ENCODE measurements around the gene PDS5B. TPM values are rescaled to one million over a fixed set of nuclear protein-coding genes. Genes with fewer than 3 reads are reported as not detected.
A peak's percentile ranks its signal among the peaks of the same experiment; 100 is the strongest.

PDS5B gene
- total RNA-seq, 1 donor from 2014 or later, result 49.6 TPM

DNA sequence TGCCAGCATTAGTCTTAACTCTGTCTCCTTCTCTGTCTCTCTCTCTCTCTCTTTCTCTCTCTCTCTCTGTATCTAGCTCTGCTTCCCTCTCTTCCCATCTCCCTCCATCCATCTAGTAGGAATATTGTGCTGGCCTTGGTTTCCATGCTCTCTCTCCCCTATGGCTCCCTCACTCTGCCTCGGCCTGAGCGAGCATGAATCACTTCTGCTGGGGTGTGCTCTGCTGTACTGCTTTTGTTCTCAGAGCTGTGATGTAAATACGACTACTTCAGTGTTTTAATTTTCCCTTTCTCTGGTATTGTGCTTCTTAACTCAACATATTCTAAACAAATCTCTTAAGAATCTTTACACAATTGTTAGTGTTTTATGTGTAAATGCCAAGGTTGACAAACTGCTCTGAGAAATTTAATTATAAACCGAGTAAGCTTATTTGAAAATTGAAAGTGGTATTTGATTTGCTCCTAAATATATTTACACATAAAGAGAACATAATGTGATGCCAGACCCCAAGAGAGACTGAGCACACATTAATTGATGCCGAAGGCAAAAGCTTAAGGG lies 218.5 kb downstream of the PDS5B start:
- H3K36me3 ChIP-seq, result no peaks in the 10 kb centered on the region
- H3K27ac ChIP-seq, result no peak overlapping the region
- ATAC-seq (no peak), DNase-seq (no peak)
- H3K4me1 ChIP-seq, result no peaks in the 10 kb centered on the region
- TF ChIP-seq, protein P1, sequence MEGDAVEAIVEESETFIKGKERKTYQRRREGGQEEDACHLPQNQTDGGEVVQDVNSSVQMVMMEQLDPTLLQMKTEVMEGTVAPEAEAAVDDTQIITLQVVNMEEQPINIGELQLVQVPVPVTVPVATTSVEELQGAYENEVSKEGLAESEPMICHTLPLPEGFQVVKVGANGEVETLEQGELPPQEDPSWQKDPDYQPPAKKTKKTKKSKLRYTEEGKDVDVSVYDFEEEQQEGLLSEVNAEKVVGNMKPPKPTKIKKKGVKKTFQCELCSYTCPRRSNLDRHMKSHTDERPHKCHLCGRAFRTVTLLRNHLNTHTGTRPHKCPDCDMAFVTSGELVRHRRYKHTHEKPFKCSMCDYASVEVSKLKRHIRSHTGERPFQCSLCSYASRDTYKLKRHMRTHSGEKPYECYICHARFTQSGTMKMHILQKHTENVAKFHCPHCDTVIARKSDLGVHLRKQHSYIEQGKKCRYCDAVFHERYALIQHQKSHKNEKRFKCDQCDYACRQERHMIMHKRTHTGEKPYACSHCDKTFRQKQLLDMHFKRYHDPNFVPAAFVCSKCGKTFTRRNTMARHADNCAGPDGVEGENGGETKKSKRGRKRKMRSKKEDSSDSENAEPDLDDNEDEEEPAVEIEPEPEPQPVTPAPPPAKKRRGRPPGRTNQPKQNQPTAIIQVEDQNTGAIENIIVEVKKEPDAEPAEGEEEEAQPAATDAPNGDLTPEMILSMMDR (IDR thresholded peaks at IDR 0.05), result no peak
- intact Hi-C loops (cut with DNase I), result no loop called here
- no peaks in the 10 kb centered on the region for H3K27me3 ChIP-seq
- no peaks in the 10 kb centered on the region for H3K9me3 ChIP-seq
- no peak overlapping the region for H3K4me3 ChIP-seq

DNA sequence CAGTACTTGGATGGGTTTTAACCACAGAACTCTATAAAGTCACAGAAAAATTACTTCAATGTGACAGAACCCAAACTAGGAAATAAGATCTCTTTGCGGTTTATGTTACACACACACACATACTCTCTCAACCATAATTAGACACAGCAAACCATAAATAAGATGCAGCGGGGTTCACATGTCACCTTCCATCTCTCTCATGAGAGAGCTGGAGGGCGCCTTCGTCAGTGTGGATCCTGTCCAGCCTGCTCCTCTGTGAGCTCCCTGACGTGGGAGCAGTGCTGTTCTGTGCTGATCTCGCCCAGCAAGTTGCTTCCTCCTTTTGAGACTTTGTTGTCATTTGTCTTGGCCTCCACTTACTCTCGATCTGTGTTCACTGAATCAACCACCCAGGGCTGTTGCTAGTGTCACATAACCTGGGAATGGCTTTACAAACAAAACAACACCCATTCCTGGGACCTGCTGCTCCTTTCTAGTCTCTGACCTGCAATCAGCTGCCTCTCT lies 225.1 kb downstream of the PDS5B start:
- Histone ChIP-seq H3K4me1 (no peaks in the 10 kb centered on the region), H3K9me3 (no peaks in the 10 kb centered on the region), H3K27me3 (no peaks in the 10 kb centered on the region), H3K4me3 (no peak overlapping the region), H3K27ac (no peak overlapping the region), H3K36me3 (no peaks in the 10 kb centered on the region)
- TF ChIP-seq, protein P1 (IDR thresholded peaks at IDR 0.05), result no peak
- DNase-seq (no peak), ATAC-seq (peak; percentile 57)
- intact Hi-C loops (cut with DNase I), result no loop called here

- Histone ChIP-seq H3K36me3 (no peaks in the 10 kb centered on the region), H3K4me3 (no peak overlapping the region), H3K27me3 (no peaks in the 10 kb centered on the region), H3K4me1 (no peaks in the 10 kb centered on the region), H3K27ac (no peak overlapping the region), H3K9me3 (no peaks in the 10 kb centered on the region)
- TF ChIP-seq, protein P1 (IDR thresholded peaks at IDR 0.05), result no peak
- intact Hi-C loops (cut with DNase I), result no loop called here
- no peak for ATAC-seq
- no peak for DNase-seq
These were observed 235.0 kb downstream of the PDS5B start for GRCh38 chr13:32821149-32821688.

DNA sequence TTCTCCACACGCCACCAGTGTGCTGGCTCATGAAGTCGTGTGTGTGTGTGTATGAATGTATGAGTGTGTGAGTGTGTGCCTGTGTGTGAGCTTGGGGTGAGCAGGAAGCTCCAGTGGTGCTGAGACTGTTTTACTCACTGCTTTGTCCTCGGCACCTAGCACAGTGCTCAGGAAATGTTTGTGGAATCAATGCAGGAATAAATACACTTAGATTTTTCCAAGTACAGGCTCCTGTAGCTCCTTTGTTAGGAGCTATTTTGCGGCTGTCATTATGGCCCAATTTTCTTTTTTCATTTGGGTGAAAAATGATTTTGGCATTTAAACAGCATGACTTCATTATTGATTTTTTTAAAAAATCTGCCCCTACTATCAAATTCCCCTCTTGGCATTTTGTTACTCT lies 236.5 kb downstream of the PDS5B start:
- ATAC-seq (no peak), DNase-seq (no peak)
- no peaks in the 10 kb centered on the region for H3K9me3 ChIP-seq
- intact Hi-C loops (cut with DNase I), result no loop called here
- no peaks in the 10 kb centered on the region for H3K4me1 ChIP-seq
- H3K27ac ChIP-seq, result no peak overlapping the region
- no peaks in the 10 kb centered on the region for H3K27me3 ChIP-seq
- TF ChIP-seq, protein P1 (IDR thresholded peaks at IDR 0.05), result no peak
- H3K4me3 ChIP-seq, result no peak overlapping the region
- H3K36me3 ChIP-seq, result no peaks in the 10 kb centered on the region

- no peak for DNase-seq
- TF ChIP-seq, protein P1 (IDR thresholded peaks at IDR 0.05), result no peak
- Histone ChIP-seq H3K4me1 (no peaks in the 10 kb centered on the region), H3K36me3 (no peaks in the 10 kb centered on the region), H3K4me3 (no peak overlapping the region), H3K27ac (no peak overlapping the region), H3K9me3 (no peaks in the 10 kb centered on the region), H3K27me3 (no peaks in the 10 kb centered on the region)
- no peak for ATAC-seq
- intact Hi-C loops (cut with DNase I), result no loop called here
These were observed 237.3 kb downstream of the PDS5B start for GRCh38 chr13:32823597-32823996.

Data from upper lobe of right lung (tissue), 1 donor.